ENCODE measurements around the gene UAP1. TPM values are rescaled to one million over a fixed set of nuclear protein-coding genes. Genes with fewer than 3 reads are reported as not detected.

UAP1 gene
- total and polyA plus RNA-seq, 2 donors (not counting 3 experiments of a cell fraction or from before 2014, with no cell fraction given): 30.6 to 89.8 TPM

DNA sequence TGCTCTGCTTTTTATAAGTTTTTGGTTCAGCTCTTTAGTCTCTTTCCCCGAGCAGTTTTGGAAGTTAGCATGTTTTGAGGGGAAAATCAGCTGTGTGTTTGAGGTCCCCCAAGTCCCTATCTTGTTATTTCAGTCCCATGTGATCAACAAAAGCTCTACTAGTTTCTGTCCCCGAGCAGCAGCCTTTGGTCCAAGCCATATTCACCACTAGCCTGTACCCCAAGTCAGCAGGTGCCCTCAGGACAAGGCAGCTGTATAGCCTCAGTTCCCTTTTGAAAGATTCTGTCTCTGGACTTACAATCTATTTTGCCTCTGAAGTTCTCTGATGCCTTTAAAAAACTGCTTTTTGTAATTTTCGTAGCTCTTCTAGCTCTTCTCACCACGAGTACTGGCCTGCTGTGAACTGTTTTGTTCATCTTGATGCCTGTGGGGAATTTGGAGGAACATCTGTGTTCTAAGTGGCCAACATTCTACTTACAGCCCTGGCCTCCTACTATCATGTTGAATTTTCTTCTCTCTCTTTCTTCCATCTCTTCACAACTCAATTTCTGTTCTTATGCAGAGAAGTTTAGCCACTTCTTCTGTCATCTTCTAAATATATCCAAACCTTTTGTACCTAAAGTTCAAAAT lies 16.7 kb downstream of the UAP1 start:
- no peak overlapping the region for H3K4me2 ChIP-seq (ENCODE audit: insufficient read depth, low read length)
- DNase-seq (ENCODE audit: low read depth, low spot score) (no peak), FAIRE-seq (no peak)
- no TSS peak for BruUV-seq (replicated peaks)
- H3K9me1 ChIP-seq (replicated peaks; ENCODE audit: control insufficient read depth, extremely low read depth, insufficient read depth, low read length): no peaks in the 10 kb centered on the region
- peaks cover 71% of the 10 kb centered on the region for H3K79me2 ChIP-seq (ENCODE audit: control insufficient read depth, insufficient read depth, low read length)
- TF ChIP-seq MYC (IDR thresholded peaks at IDR 0.05; ENCODE audit: low read depth, low read length): no peak
- TF ChIP-seq JUN (IDR thresholded peaks at IDR 0.05; ENCODE audit: borderline replicate concordance, insufficient read depth, insufficient read length, low read depth): no peak
- TF ChIP-seq FOS (IDR thresholded peaks at IDR 0.05; ENCODE audit: borderline replicate concordance, insufficient read depth, low read length): no peak
- TF ChIP-seq POLR2A (IDR thresholded peaks at IDR 0.05; ENCODE audit: low read depth, low read length): no peak
- TF ChIP-seq POLR2AphosphoS5 (IDR thresholded peaks at IDR 0.05; ENCODE audit: insufficient read depth, low read depth, low read length): no peak
- TF ChIP-seq, protein P1, sequence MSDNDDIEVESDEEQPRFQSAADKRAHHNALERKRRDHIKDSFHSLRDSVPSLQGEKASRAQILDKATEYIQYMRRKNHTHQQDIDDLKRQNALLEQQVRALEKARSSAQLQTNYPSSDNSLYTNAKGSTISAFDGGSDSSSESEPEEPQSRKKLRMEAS (IDR thresholded peaks at IDR 0.05; ENCODE audit: insufficient read depth, insufficient read length): no peak
- H4K20me1 ChIP-seq (replicated peaks; ENCODE audit: control insufficient read depth, extremely low read depth, insufficient read depth, low read length): no peaks in the 10 kb centered on the region
- intact Hi-C loops (cut with micrococcal nuclease) (no loop called here), dilution Hi-C loops (cut with MboI; ENCODE audit: extremely low pct_ligation_motif_present, low sequenced_read_pairs) (no loop called here)
- H3K36me3 ChIP-seq (ENCODE audit: control insufficient read depth in 2 of 2, extremely low read depth in 1 of 2, insufficient read depth in 2 of 2, low read length in 2 of 2): peaks cover 6 to 27% of the 10 kb centered on the region in 2 experiments
- H2AFZ ChIP-seq (ENCODE audit: low read depth, low read length): no peak overlapping the region
- CTCF ChIA-PET: interaction anchor here (1.1 to 1.2 kb wide), 3 partner anchors 12 to 222 kb away, joined by 3 to 4 read pairs (median 3); no protein-coding TSS in a partner anchor
- no peak overlapping the region for H3K27ac ChIP-seq (ENCODE audit: insufficient read depth, low read depth, low read length)
- POLR2A ChIA-PET: no interaction called here
- H3K4me3 ChIP-seq (replicated peaks in 1 of 3; ENCODE audit: insufficient read depth in 1 of 3, low read depth in 1 of 3, low read length in 3 of 3): no peak overlapping the region
- H3K4me1 ChIP-seq (ENCODE audit: control insufficient read depth, extremely low read depth, insufficient read depth, low read length): no peaks in the 10 kb centered on the region
- no peak overlapping the region for H3K9ac ChIP-seq (replicated peaks; ENCODE audit: extremely low read depth, insufficient read depth, low read length)
- H3K9me3 ChIP-seq (replicated peaks; ENCODE audit: control insufficient read depth, insufficient read depth, low read length): no peaks in the 10 kb centered on the region
- no peaks in the 10 kb centered on the region for H3K27me3 ChIP-seq (ENCODE audit: control insufficient read depth in 2 of 2, insufficient read depth in 2 of 2, low read length in 2 of 2)

DNA sequence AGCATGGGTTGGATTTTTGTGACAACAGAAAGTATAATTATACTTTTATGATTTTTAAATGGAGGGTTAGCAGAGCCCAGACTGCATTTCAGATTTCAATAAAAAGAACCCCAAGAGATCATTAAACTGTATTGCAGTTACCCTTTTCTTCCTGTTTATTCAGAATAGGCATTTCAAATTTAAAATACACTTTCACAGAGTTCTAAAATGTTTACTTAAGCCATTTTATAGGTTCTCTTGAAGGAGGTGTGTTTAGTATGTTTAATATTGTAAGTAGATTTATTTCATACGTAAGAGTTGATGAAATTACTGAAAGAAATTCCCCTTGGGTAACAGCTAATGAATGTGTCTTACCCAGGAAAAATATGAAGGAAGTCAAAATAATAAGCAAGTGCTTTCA lies 17.4 kb downstream of the UAP1 start:
- dilution Hi-C loops (cut with MboI; ENCODE audit: extremely low pct_ligation_motif_present, low sequenced_read_pairs): no loop called here
- TF ChIP-seq JUN (IDR thresholded peaks at IDR 0.05; ENCODE audit: borderline replicate concordance, insufficient read depth, insufficient read length, low read depth) (no peak), FOS (IDR thresholded peaks at IDR 0.05; ENCODE audit: borderline replicate concordance, insufficient read depth, low read length) (no peak), GATA2 (IDR thresholded peaks at IDR 0.05; ENCODE audit: insufficient read depth, insufficient read length, low read depth, low read length) (no peak)
- TF ChIP-seq, protein P1 (IDR thresholded peaks at IDR 0.05; ENCODE audit: insufficient read depth, insufficient read length): no peak
- intact Hi-C loops (cut with micrococcal nuclease): no loop called here
- no TSS peak for BruUV-seq (replicated peaks)
- Histone ChIP-seq H3K79me2 (ENCODE audit: control insufficient read depth, insufficient read depth, low read length) (peaks cover 67% of the 10 kb centered on the region), H3K4me2 (ENCODE audit: insufficient read depth, low read length) (no peak overlapping the region), H3K27ac (ENCODE audit: insufficient read depth, low read depth, low read length) (no peak overlapping the region), H3K9me1 (replicated peaks; ENCODE audit: control insufficient read depth, extremely low read depth, insufficient read depth, low read length) (no peaks in the 10 kb centered on the region), H3K27me3 (ENCODE audit: control insufficient read depth in 2 of 2, insufficient read depth in 2 of 2, low read length in 2 of 2) (no peaks in the 10 kb centered on the region), H3K4me1 (ENCODE audit: control insufficient read depth, extremely low read depth, insufficient read depth, low read length) (no peaks in the 10 kb centered on the region), H3K4me3 (replicated peaks in 1 of 3; ENCODE audit: insufficient read depth in 1 of 3, low read depth in 1 of 3, low read length in 3 of 3) (no peak overlapping the region), H2AFZ (ENCODE audit: low read depth, low read length) (no peak overlapping the region), H4K20me1 (replicated peaks; ENCODE audit: control insufficient read depth, extremely low read depth, insufficient read depth, low read length) (no peaks in the 10 kb centered on the region), H3K9me3 (replicated peaks; ENCODE audit: control insufficient read depth, insufficient read depth, low read length) (no peaks in the 10 kb centered on the region), H3K9ac (replicated peaks; ENCODE audit: extremely low read depth, insufficient read depth, low read length) (no peak overlapping the region), H3K36me3 (ENCODE audit: control insufficient read depth in 2 of 2, extremely low read depth in 1 of 2, insufficient read depth in 2 of 2, low read length in 2 of 2) (peaks cover 6 to 30% of the 10 kb centered on the region in 2 experiments)
- ChIA-PET CTCF (interaction anchor here (1.2 kb wide), 1 partner anchor 221 kb away, joined by 4 read pairs; no protein-coding TSS in a partner anchor), POLR2A (no interaction called here)
- FAIRE-seq (no peak), DNase-seq (ENCODE audit: low read depth, low spot score) (no peak)
